ENCODE data around the gene ASIC4. TPM values are rescaled to one million over a fixed set of nuclear protein-coding genes. Genes with fewer than 3 reads are reported as not detected.

The ASIC4 gene
- total and polyA plus RNA-seq, 9 of the 15 experiments (the other 6 are each of a cell fraction or from before 2014, with no cell fraction given), result 0.07 to 19.2 (median 4.8) TPM

GRCh38 chr2:219509780-219510511, 4.3 kb upstream of the ASIC4 start (continued):
- no peak for TF ChIP-seq GMEB1 (CRISPR knock-in tag; IDR thresholded peaks at IDR 0.05)
- TF ChIP-seq ARID1B (IDR thresholded peaks at IDR 0.05), result peak; percentile 99
- no peak for TF ChIP-seq ZBTB26 (CRISPR knock-in tag; IDR thresholded peaks at IDR 0.05)
- TF ChIP-seq, protein P1, sequence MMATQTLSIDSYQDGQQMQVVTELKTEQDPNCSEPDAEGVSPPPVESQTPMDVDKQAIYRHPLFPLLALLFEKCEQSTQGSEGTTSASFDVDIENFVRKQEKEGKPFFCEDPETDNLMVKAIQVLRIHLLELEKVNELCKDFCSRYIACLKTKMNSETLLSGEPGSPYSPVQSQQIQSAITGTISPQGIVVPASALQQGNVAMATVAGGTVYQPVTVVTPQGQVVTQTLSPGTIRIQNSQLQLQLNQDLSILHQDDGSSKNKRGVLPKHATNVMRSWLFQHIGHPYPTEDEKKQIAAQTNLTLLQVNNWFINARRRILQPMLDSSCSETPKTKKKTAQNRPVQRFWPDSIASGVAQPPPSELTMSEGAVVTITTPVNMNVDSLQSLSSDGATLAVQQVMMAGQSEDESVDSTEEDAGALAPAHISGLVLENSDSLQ (IDR thresholded peaks at IDR 0.05), result peak; percentile 85
- no peak for TF ChIP-seq PTBP1 (IDR thresholded peaks at IDR 0.05; ENCODE audit: low read depth, low read length)
- peak; percentile 34; the same call in 1 of the 2 replicates for TF ChIP-seq OTX1 (CRISPR knock-in tag; IDR thresholded peaks at IDR 0.05)
- peak; percentile 93 for TF ChIP-seq ZNF175 (CRISPR knock-in tag; IDR thresholded peaks at IDR 0.05; ENCODE audit: low read depth)
- peak; percentile 74 to 88 for TF ChIP-seq MNT (conservative IDR thresholded peaks at IDR 0.05)
- TF ChIP-seq, protein P2, sequence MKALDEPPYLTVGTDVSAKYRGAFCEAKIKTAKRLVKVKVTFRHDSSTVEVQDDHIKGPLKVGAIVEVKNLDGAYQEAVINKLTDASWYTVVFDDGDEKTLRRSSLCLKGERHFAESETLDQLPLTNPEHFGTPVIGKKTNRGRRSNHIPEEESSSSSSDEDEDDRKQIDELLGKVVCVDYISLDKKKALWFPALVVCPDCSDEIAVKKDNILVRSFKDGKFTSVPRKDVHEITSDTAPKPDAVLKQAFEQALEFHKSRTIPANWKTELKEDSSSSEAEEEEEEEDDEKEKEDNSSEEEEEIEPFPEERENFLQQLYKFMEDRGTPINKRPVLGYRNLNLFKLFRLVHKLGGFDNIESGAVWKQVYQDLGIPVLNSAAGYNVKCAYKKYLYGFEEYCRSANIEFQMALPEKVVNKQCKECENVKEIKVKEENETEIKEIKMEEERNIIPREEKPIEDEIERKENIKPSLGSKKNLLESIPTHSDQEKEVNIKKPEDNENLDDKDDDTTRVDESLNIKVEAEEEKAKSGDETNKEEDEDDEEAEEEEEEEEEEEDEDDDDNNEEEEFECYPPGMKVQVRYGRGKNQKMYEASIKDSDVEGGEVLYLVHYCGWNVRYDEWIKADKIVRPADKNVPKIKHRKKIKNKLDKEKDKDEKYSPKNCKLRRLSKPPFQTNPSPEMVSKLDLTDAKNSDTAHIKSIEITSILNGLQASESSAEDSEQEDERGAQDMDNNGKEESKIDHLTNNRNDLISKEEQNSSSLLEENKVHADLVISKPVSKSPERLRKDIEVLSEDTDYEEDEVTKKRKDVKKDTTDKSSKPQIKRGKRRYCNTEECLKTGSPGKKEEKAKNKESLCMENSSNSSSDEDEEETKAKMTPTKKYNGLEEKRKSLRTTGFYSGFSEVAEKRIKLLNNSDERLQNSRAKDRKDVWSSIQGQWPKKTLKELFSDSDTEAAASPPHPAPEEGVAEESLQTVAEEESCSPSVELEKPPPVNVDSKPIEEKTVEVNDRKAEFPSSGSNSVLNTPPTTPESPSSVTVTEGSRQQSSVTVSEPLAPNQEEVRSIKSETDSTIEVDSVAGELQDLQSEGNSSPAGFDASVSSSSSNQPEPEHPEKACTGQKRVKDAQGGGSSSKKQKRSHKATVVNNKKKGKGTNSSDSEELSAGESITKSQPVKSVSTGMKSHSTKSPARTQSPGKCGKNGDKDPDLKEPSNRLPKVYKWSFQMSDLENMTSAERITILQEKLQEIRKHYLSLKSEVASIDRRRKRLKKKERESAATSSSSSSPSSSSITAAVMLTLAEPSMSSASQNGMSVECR (CRISPR knock-in tag; IDR thresholded peaks at IDR 0.05), result peak; percentile 86
- no peak for TF ChIP-seq ZNF311 (CRISPR knock-in tag; IDR thresholded peaks at IDR 0.05)
- TF ChIP-seq, protein P3, sequence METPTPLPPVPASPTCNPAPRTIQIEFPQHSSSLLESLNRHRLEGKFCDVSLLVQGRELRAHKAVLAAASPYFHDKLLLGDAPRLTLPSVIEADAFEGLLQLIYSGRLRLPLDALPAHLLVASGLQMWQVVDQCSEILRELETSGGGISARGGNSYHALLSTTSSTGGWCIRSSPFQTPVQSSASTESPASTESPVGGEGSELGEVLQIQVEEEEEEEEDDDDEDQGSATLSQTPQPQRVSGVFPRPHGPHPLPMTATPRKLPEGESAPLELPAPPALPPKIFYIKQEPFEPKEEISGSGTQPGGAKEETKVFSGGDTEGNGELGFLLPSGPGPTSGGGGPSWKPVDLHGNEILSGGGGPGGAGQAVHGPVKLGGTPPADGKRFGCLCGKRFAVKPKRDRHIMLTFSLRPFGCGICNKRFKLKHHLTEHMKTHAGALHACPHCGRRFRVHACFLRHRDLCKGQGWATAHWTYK (CRISPR knock-in tag; IDR thresholded peaks at IDR 0.05), result peak; percentile 18; the same call in 1 of the 2 replicates
- TF ChIP-seq ZC3H8 (IDR thresholded peaks at IDR 0.05), result no peak
- TF ChIP-seq ZSCAN29 (IDR thresholded peaks at IDR 0.05), result 0 out of 2 replicates have a peak, but pooled peaks have one; percentile 33
- TF ChIP-seq KDM4B (IDR thresholded peaks at IDR 0.05; ENCODE audit: borderline replicate concordance in 2 of 2, low read depth in 1 of 2), result peak in 1 of 2 experiments; percentile 83; a peak in 2 of 4 replicates
- no peak for TF ChIP-seq ZNF79 (CRISPR knock-in tag; IDR thresholded peaks at IDR 0.05; ENCODE audit: low read depth)
- TF ChIP-seq C11orf30 (IDR thresholded peaks at IDR 0.05; ENCODE audit: low read depth), result no peak

All from K562 (cell line).